Measurements from ENCODE around the gene RNF17.

Gene RNF17

DNA sequence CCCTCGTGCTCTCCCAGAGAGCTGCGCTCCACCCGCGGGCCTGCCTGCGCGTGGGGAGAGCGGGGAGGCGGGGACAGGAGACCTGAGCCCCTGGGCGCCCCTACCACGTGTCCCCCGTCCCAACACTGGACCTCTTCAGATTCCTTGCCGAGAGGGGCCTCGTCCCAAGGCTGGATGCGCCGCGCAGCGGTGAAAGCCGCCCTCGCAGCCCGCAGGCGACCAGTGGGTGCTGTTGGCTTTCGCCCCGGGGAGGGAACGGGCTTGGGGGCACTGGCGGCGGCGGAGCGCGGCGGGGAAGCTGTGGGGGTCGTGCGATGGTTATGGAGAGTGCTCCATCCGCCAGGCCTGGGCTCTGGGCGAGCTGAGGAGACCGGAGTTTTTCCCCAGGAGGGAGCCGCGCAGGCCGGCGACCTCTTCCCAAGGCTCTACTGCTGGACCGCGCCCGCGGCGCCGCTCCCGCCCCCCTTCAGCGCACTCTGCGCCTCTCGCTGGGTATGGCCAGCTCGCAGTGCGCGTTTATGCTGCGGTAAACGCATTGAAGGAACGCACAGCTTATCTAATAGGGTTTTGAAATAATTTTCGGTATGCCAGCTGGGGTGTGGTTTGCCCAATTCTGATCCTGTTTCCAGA is 17.2 kb upstream of the RNF17 start (continued):
- no peak for TF ChIP-seq ZNF416 (tag by site-specific recombination; IDR thresholded peaks at IDR 0.05)
- no peak for TF ChIP-seq ZNF677 (tag by site-specific recombination; IDR thresholded peaks at IDR 0.05)
- TF ChIP-seq ZNF133 (tag by site-specific recombination; IDR thresholded peaks at IDR 0.05): no peak
- no peak for TF ChIP-seq ZBTB48 (tag by site-specific recombination; IDR thresholded peaks at IDR 0.05)
- no peak for TF ChIP-seq TCF7L2 (IDR thresholded peaks at IDR 0.05; ENCODE audit: borderline replicate concordance, low read depth, low read length)
- TF ChIP-seq GLIS2 (tag by site-specific recombination; IDR thresholded peaks at IDR 0.05): peak; percentile 75
- no peak for TF ChIP-seq ZFP41 (tag by site-specific recombination; IDR thresholded peaks at IDR 0.05; ENCODE audit: borderline replicate concordance)
- TF ChIP-seq ZNF561 (tag by site-specific recombination; IDR thresholded peaks at IDR 0.05; ENCODE audit: borderline replicate concordance): peak; percentile 32; the same call in 1 of the 2 replicates
- TF ChIP-seq, protein P1, sequence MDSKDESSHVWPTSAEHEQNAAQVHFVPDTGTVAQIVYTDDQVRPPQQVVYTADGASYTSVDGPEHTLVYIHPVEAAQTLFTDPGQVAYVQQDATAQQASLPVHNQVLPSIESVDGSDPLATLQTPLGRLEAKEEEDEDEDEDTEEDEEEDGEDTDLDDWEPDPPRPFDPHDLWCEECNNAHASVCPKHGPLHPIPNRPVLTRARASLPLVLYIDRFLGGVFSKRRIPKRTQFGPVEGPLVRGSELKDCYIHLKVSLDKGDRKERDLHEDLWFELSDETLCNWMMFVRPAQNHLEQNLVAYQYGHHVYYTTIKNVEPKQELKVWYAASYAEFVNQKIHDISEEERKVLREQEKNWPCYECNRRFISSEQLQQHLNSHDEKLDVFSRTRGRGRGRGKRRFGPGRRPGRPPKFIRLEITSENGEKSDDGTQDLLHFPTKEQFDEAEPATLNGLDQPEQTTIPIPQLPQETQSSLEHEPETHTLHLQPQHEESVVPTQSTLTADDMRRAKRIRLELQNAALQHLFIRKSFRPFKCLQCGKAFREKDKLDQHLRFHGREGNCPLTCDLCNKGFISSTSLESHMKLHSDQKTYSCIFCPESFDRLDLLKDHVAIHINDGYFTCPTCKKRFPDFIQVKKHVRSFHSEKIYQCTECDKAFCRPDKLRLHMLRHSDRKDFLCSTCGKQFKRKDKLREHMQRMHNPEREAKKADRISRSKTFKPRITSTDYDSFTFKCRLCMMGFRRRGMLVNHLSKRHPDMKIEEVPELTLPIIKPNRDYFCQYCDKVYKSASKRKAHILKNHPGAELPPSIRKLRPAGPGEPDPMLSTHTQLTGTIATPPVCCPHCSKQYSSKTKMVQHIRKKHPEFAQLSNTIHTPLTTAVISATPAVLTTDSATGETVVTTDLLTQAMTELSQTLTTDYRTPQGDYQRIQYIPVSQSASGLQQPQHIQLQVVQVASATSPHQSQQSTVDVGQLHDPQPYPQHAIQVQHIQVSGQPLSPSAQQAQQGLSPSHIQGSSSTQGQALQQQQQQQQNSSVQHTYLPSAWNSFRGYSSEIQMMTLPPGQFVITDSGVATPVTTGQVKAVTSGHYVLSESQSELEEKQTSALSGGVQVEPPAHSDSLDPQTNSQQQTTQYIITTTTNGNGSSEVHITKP (tag by site-specific recombination; IDR thresholded peaks at IDR 0.05): no peak
- no peak for TF ChIP-seq ZNF366 (tag by site-specific recombination; conservative IDR thresholded peaks at IDR 0.05)
- TF ChIP-seq, protein P2, sequence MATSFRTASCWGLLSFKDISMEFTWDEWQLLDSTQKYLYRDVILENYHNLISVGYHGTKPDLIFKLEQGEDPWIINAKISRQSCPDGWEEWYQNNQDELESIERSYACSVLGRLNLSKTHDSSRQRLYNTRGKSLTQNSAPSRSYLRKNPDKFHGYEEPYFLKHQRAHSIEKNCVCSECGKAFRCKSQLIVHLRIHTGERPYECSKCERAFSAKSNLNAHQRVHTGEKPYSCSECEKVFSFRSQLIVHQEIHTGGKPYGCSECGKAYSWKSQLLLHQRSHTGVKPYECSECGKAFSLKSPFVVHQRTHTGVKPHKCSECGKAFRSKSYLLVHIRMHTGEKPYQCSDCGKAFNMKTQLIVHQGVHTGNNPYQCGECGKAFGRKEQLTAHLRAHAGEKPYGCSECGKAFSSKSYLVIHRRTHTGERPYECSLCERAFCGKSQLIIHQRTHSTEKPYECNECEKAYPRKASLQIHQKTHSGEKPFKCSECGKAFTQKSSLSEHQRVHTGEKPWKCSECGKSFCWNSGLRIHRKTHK (tag by site-specific recombination; IDR thresholded peaks at IDR 0.05): no peak
- TF ChIP-seq ZNF174 (tag by site-specific recombination; IDR thresholded peaks at IDR 0.05): no peak
- TF ChIP-seq SP7 (tag by site-specific recombination; IDR thresholded peaks at IDR 0.05): no peak
- no peak for TF ChIP-seq ZNF24 (tag by site-specific recombination; IDR thresholded peaks at IDR 0.05)
- no peak for TF ChIP-seq EGR2 (tag by site-specific recombination; IDR thresholded peaks at IDR 0.05; ENCODE audit: low read depth)
- TF ChIP-seq ZNF560 (tag by site-specific recombination; IDR thresholded peaks at IDR 0.05; ENCODE audit: borderline replicate concordance): no peak
- no peak for TF ChIP-seq ZNF433 (tag by site-specific recombination; IDR thresholded peaks at IDR 0.05; ENCODE audit: low read depth)
- TF ChIP-seq, protein P3, sequence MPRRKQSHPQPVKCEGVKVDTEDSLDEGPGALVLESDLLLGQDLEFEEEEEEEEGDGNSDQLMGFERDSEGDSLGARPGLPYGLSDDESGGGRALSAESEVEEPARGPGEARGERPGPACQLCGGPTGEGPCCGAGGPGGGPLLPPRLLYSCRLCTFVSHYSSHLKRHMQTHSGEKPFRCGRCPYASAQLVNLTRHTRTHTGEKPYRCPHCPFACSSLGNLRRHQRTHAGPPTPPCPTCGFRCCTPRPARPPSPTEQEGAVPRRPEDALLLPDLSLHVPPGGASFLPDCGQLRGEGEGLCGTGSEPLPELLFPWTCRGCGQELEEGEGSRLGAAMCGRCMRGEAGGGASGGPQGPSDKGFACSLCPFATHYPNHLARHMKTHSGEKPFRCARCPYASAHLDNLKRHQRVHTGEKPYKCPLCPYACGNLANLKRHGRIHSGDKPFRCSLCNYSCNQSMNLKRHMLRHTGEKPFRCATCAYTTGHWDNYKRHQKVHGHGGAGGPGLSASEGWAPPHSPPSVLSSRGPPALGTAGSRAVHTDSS (tag by site-specific recombination; IDR thresholded peaks at IDR 0.05): no peak
- TF ChIP-seq ZNF311 (tag by site-specific recombination; IDR thresholded peaks at IDR 0.05; ENCODE audit: borderline replicate concordance): no peak
- no peak for TF ChIP-seq ZNF76 (tag by site-specific recombination; IDR thresholded peaks at IDR 0.05; ENCODE audit: borderline replicate concordance, low read depth)
